GM20000 (cell line): ENCODE results near the gene GPBAR1.
"Not testable (repeated sequence)": the region's sequence is repeated elsewhere in the genome, so short reads cannot be mapped to it uniquely, and the experiment has no call there.

Experiments
- DNase-seq: peaks from one replicate; pipeline ENCODE4 v3.0.0; 2012; ENCODE audit warnings: low spot score
- TF ChIP-seq, protein P1 (sequence below): IDR thresholded peaks from 2 replicates; pipeline ENCODE4 v1.5.1; 2012; ENCODE audit warnings: mild to moderate bottlenecking, control low read depth; ENCODE audit errors: extremely low read depth, missing control alignments

GPBAR1 gene

DNA sequence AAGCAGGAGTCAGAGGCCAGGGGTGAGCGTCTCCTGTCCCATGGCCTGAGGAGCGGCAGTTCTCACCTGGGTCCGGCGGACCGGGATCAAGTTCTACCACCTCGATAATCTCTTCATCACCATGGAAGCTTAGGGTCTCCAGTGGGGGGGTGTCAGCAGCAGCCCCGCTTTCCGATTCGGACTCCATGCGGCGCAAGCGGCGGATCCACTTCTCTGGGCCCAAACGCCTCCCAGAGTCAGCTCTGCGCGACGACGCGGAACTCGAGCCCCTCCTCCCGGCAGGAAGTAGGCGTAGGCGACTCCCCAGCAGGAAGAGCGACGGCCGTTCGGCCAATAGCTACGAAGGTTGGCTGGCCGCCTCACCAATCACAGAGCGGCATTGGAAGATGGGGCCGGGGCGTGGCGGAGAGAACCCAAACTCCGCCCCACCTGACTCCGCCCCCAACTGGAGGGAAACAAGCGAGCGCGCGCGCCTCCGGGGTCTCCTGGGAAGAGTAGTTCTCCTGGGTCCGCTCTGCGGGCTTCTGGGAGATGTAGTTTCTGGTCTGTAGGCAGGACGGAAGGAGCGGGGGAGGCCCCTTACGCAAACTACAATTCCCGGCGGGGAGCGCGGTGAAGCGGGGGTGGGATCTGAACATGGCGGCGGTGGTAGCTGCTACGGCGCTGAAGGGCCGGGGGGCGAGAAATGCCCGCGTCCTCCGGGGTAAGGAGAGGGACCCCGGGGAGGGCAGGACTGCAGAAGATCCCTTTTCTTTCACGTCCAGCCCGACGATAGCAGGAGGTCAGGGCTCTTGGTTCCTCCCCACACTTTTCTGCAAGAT, 9.3 kb downstream of the GPBAR1 start, which contains the start of the genes AAMP and PNKD:
Gene AAMP (minus strand): TSS at position 238 of the 821 bp plus-strand sequence. CDS start 51 bp downstream, at position 187.
Gene PNKD (plus strand): TSS at position 620 of the 821 bp plus-strand sequence. CDS start 17 bp downstream, at position 637.
- TF ChIP-seq, protein P1, sequence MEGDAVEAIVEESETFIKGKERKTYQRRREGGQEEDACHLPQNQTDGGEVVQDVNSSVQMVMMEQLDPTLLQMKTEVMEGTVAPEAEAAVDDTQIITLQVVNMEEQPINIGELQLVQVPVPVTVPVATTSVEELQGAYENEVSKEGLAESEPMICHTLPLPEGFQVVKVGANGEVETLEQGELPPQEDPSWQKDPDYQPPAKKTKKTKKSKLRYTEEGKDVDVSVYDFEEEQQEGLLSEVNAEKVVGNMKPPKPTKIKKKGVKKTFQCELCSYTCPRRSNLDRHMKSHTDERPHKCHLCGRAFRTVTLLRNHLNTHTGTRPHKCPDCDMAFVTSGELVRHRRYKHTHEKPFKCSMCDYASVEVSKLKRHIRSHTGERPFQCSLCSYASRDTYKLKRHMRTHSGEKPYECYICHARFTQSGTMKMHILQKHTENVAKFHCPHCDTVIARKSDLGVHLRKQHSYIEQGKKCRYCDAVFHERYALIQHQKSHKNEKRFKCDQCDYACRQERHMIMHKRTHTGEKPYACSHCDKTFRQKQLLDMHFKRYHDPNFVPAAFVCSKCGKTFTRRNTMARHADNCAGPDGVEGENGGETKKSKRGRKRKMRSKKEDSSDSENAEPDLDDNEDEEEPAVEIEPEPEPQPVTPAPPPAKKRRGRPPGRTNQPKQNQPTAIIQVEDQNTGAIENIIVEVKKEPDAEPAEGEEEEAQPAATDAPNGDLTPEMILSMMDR = no peak
- DNase-seq = peak; percentile 98

DNA sequence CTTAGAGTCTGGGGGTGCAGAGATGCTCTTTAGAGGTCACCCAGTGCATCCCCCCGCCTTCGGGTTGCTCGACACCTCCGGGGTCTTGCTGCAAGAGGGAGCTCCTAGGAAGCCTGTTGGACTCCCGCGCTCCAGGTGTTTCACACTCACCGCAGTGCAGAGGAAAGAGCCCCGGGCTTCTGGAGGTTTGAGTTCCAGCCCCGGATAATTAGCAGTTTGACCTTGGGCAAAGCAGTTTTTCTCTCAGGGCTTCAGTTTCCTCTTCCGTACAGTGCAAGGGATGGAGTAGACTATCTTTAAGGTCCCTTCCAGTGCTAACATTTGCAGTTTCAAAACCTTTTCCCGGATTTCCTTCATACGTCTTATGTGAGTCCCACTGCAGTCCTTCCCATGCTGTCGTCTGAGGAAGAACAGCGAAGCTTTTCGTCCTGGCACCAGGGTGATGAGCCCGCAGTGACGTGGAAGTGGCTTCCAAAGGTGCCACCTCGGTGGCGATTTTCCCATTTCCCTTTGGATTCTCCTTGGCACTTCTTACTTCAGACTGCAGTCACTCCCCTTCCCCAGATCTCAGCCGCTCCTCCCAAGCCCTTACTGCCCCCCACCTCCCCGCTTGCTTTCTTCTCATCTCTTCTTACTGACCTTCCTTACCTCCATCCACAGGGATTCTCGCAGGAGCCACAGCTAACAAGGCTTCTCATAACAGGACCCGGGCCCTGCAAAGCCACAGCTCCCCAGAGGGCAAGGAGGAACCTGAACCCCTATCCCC, 10.1 kb downstream of the GPBAR1 start:
- DNase-seq = no peak
- TF ChIP-seq, protein P1 = no peak

GRCh38 chr2:218271487-218271797, 10.6 kb downstream of the GPBAR1 start:
- DNase-seq = no peak
- TF ChIP-seq, protein P1 = no peak

DNA sequence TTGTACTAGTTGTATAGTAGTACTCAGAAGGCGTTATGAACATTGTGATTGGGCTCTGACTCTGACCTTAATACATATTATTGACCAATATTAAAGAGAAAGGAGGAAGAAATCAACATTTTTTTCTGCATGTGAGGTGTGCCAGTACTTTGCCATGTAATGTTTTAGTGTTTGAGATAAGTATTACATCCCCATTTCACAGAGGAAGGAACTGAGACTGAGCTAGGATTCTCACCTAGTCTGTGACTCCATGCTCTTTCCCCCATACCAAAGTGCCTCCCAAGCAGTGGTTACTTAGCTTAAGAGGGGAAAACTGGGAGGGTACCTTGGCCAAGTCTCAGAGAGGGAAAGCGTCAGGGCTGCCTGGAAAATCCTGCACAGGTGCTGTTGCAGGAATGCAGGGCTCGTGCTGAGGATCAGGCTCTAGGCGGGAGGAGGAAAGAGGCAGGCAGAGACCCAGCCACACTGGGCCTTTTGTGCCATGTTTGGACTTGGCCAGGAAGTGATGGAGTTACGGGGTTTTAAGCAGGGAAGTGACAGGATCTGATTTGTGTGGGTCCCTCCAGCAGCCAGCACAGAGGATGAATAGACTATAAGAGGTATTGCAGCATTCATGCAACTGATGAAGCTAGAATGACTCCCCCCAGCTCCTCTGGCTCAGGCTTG, 11.2 kb downstream of the GPBAR1 start:
- no peak for DNase-seq
- TF ChIP-seq, protein P1 = no peak

DNA sequence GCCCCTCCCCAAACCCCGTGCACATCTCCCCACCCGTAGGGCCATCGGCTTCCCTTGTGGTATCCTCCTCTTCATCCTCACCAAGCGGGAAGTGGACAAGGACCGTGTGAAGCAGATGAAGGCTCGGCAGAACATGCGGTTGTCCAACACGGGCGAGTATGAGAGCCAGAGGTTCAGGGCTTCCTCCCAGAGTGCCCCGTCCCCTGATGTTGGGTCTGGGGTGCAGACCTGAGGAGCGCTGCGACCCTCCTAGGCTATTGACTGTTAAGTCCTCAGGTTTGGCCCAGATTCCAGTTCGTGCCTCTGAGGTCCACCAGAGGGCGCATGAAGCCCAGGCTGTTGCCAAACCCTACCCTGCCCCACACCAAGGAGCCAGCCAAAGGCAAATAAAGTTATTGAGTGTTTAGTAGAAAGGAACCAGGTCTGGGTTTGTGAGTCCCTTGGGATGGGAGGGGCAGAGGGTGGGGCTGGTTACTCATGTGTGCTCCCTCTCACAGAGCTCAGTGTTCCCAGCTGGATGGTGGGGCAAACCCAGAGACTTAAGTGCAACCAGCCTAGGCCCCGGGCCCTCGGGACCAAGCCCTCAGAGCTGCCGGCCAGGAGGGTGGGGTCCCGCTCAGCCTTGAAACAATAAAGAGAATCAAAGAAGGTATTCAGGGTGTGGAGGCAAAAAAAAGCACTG, 11.9 kb downstream of the GPBAR1 start:
- DNase-seq = peak; percentile 65

DNA sequence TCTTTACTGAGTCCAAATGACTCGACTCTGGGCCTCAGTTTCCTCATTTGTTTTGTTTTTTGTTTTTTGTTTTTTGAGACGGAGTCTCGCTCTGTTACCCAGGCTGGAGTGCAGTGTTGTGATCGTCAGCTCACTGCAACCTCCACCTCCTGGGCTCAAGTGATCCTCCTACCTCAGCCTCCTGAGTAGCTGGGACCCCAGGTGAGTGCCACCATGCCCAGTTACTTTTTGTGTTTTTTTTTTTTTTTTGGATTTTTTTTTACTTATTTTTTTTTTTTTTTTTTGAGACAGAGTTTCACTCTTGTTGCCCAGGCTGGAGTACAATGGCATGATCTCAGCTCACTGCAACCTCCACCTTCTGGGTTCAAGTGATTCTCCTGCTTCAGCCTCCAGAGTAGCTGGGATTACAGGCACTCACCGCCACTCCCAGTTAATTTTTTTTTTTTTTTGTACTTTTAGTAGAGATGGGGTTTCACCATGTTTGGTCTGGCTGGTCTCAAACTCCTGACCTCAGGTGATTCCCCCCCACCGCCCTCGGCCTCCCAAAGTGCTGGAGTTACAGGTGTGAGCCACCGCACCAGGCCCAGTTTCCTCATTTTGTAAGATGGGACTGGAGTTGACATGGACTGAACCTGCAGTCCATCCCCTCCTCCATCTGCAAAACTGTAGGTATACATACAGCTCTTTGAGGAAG, 12.5 kb downstream of the GPBAR1 start:
- not testable (repeated sequence) for DNase-seq

More for the DNA sequence above, 11.9 kb downstream of the GPBAR1 start:
- TF ChIP-seq, protein P1 = peak; percentile 77

DNA sequence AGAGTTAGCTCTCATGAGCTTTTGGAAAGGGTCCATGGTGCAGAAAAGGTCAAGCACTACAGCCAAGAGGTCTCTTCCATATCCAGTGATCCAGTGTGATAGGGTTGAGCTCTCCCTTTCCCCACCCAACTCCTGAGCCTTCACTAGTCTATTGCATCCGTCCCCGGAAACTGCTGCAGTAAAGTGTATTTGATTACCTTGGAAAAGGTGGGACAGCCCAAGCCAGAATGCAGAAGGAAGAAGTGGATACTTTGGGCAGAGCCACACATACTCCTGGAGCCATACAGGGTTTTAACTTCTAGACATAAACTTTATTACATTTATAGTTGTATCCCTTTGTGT, 13.1 kb downstream of the GPBAR1 start:
- TF ChIP-seq, protein P1 = no peak
- no peak for DNase-seq
